Left ventricle myocardium inferior (tissue), 1 donor: ENCODE measurements around the gene SPRR3. TPM values are rescaled to one million over a fixed set of nuclear protein-coding genes. Genes with fewer than 3 reads are reported as not detected.

ENCODE experiments used
- DNase-seq: peaks from one replicate; pipeline ENCODE4 v3.0.0-alpha.2; 2020
- H3K27ac ChIP-seq: fragments of 200-600 bp; replicated peaks from 2 replicates; pipeline ENCODE4 v1.8.0; 2021
- H3K27me3 ChIP-seq: fragments of 200-600 bp; 2 replicates; pipeline ENCODE4 v1.8.0; 2021; ENCODE audit warnings: low read depth
- H3K36me3 ChIP-seq: fragments of 200-600 bp; 2 replicates; pipeline ENCODE4 v1.8.0; 2021
- H3K4me1 ChIP-seq: fragments of 200-600 bp; 2 replicates; pipeline ENCODE4 v1.8.0; 2021
- H3K4me3 ChIP-seq: fragments of 200-600 bp; 2 replicates; pipeline ENCODE4 v1.8.0; 2021; ENCODE audit warnings: mild to moderate bottlenecking, moderate library complexity
- H3K9me3 ChIP-seq: fragments of 200-600 bp; replicated peaks from 2 replicates; pipeline ENCODE4 v1.8.0; 2021
- intact Hi-C: fragments of 100-400 bp; cut with micrococcal nuclease; formaldehyde crosslinking; loops from one replicate; pipeline ENCODE4 v1.11.0; 2022
- total RNA-seq: library from RNA; stranded (reverse); fragmentation: NEBNext Ultra II Directional; extraction: Animal tissue kit (Norgen Biotek cat#: 25700); gene quantifications from one replicate; pipeline ENCODE4 v1.2.1, GENCODE V29; 2021
- TF ChIP-seq, protein P1 (sequence below): fragments of 200-600 bp; IDR thresholded peaks from 2 replicates; pipeline ENCODE4 v1.8.0; 2021; ENCODE audit warnings: antibody characterized with exemption, mild to moderate bottlenecking, borderline replicate concordance
- donor health status: DM: no; HTN: yes; CAD: no; lungs with severe emphysema.

The SPRR3 gene
- total RNA-seq, 1 donor from 2014 or later, result not detected

DNA sequence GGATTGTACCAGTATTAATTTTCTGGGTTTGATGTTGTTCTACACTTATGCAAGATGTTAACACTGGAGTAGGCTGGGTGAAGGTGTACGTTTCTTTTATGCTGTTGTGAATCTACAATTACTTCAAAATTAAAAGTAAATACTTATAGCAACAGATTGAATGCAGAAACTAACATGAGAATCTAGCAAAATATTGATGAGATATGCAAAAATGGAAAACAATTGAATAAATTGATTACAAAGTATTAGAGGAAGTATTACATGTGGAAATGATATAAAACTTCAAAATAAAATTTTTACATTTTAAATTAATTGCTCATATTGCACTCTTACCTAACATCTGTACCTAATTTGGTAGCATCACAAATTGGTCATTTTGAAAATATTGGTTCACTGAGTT is 5.7 kb upstream of the SPRR3 start:
- TF ChIP-seq, protein P1, sequence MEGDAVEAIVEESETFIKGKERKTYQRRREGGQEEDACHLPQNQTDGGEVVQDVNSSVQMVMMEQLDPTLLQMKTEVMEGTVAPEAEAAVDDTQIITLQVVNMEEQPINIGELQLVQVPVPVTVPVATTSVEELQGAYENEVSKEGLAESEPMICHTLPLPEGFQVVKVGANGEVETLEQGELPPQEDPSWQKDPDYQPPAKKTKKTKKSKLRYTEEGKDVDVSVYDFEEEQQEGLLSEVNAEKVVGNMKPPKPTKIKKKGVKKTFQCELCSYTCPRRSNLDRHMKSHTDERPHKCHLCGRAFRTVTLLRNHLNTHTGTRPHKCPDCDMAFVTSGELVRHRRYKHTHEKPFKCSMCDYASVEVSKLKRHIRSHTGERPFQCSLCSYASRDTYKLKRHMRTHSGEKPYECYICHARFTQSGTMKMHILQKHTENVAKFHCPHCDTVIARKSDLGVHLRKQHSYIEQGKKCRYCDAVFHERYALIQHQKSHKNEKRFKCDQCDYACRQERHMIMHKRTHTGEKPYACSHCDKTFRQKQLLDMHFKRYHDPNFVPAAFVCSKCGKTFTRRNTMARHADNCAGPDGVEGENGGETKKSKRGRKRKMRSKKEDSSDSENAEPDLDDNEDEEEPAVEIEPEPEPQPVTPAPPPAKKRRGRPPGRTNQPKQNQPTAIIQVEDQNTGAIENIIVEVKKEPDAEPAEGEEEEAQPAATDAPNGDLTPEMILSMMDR, result no peak
- intact Hi-C loops, result no loop called here
- H3K4me1 ChIP-seq, result no peaks in the 10 kb centered on the region

GRCh38 chr1:152996633-152997400 is 4.7 kb upstream of the SPRR3 start:
- no peaks in the 10 kb centered on the region for H3K4me1 ChIP-seq
- DNase-seq, result no peak
- H3K4me3 ChIP-seq, result no peak overlapping the region
- TF ChIP-seq, protein P1, result no peak
- H3K9me3 ChIP-seq, result peaks cover 26% of the 10 kb centered on the region
- intact Hi-C loops, result no loop called here
- H3K27ac ChIP-seq, result no peak overlapping the region
- peaks cover 4% of the 10 kb centered on the region for H3K27me3 ChIP-seq
- no peaks in the 10 kb centered on the region for H3K36me3 ChIP-seq

More for the DNA sequence above, 5.7 kb upstream of the SPRR3 start:
- Histone ChIP-seq H3K9me3 (peaks cover 26% of the 10 kb centered on the region), H3K27me3 (peaks cover 4% of the 10 kb centered on the region), H3K4me3 (no peak overlapping the region), H3K27ac (no peak overlapping the region), H3K36me3 (no peaks in the 10 kb centered on the region)
- no peak for DNase-seq

DNA sequence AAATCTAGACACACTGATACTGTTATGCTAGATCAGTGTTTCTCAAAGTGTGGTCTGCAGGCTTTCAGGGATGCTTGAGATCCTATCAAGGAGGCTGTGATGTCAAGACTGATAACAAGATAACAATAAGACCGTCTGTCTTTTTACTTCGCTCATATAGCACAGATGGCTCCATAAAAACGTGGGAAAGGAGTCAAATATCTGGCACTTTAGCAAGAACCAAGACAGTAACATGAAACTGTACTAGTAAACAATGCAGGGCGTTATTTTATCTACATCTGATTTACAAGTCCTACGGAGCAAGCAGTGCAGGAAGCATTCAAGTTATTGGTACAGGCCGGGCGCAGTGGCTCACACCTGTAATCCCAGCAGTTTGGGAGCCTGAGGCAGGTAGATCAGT is 3.6 kb upstream of the SPRR3 start:
- Histone ChIP-seq H3K36me3 (no peaks in the 10 kb centered on the region), H3K4me3 (no peak overlapping the region), H3K27ac (no peak overlapping the region), H3K9me3 (peaks cover 26% of the 10 kb centered on the region), H3K27me3 (peaks cover 4% of the 10 kb centered on the region), H3K4me1 (no peaks in the 10 kb centered on the region)
- no peak for DNase-seq
- intact Hi-C loops, result no loop called here
- TF ChIP-seq, protein P1, result no peak

DNA sequence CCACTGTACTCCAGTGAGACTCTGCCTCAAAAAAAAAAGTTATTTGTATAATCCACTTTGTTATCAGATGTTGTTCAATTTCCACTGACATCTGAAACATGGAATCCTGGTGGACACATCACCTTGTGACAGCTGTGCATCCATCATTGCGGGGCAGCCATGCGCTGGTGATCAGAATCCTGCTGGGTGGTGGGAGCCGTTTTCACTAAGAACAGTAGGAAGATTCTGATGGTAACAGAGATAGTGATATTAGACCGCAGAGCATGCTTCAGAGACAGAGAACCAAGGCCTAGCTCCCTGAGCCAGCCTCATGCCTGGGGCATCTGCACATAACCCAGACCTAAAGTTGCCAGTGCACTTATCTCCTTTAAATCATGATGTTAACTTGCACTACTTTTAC is 3.1 kb upstream of the SPRR3 start:
- Histone ChIP-seq H3K4me3 (no peak overlapping the region), H3K27me3 (peaks cover 4% of the 10 kb centered on the region), H3K9me3 (peaks cover 26% of the 10 kb centered on the region), H3K27ac (no peak overlapping the region), H3K4me1 (no peaks in the 10 kb centered on the region), H3K36me3 (no peaks in the 10 kb centered on the region)
- intact Hi-C loops, result no loop called here
- TF ChIP-seq, protein P1, result no peak
- no peak for DNase-seq

DNA sequence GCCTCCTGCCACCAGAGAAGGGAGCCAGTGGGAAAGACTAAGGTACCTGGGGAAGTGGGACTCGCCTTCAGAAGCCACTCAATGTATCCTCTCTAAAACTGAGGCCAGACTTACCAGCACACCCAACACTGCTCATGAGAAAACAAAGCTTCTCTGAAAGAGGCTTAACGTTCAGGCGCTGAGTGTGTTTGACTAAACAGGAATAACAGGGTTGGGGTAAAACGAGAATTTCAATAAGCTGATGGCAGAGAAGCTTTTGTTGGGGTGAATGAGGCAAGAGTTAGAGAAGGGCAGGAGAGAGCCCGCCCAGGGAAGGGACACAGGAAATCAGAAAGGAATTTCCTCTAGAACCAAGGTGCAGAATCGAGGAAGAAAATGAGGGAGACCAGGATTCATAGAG is 1.7 kb upstream of the SPRR3 start:
- TF ChIP-seq, protein P1, result no peak
- Histone ChIP-seq H3K4me3 (no peak overlapping the region), H3K9me3 (peaks cover 13% of the 10 kb centered on the region), H3K36me3 (no peaks in the 10 kb centered on the region), H3K4me1 (no peaks in the 10 kb centered on the region), H3K27ac (no peak overlapping the region), H3K27me3 (peaks cover 4% of the 10 kb centered on the region)
- intact Hi-C loops, result no loop called here
- DNase-seq, result no peak
